Ecto neural progenitor cell (in vitro differentiated cells): ENCODE measurements around the gene HYPK.
"Not testable (repeated sequence)": the region's sequence is repeated elsewhere in the genome, so short reads cannot be mapped to it uniquely, and the experiment has no call there.

Source experiments
- DNase-seq: peaks from one replicate; pipeline ENCODE4 v3.0.0-alpha.2; 2018; ENCODE audit warnings: low spot score

The HYPK gene

GRCh38 chr15:43795997-43796396 lies 4.4 kb upstream of the HYPK start:
- no peak for DNase-seq

GRCh38 chr15:43796566-43796965 lies 3.8 kb upstream of the HYPK start:
- DNase-seq: no peak

- no peak for DNase-seq
Observed at GRCh38 chr15:43799209-43799944, 1.0 kb upstream of the HYPK start.

GRCh38 chr15:43799945-43800285 lies 484 bp upstream of the HYPK start, which contains the start of gene SERINC4:
Gene SERINC4, minus strand, starts transcription at chr15:43800220. Its CDS starts 234 bp downstream, at chr15:43799986.
- no peak for DNase-seq

GRCh38 chr15:43802676-43803075 lies 2.3 kb downstream of the HYPK start:
- DNase-seq: not testable (repeated sequence)

GRCh38 chr15:43808435-43808950 lies 8.1 kb downstream of the HYPK start:
- no peak for DNase-seq

GRCh38 chr15:43808960-43809678 lies 8.7 kb downstream of the HYPK start:
- no peak for DNase-seq

GRCh38 chr15:43815064-43815463 lies 14.7 kb downstream of the HYPK start:
- not testable (repeated sequence) for DNase-seq

- DNase-seq: no peak
Observed at GRCh38 chr15:43821505-43821904, 21.1 kb downstream of the HYPK start.

- peak; percentile 86 for DNase-seq
Observed at GRCh38 chr15:43824302-43825246, 24.2 kb downstream of the HYPK start, which contains the start of gene MFAP1. Gene MFAP1, minus strand, starts transcription at chr15:43824690. Its CDS starts 121 bp downstream, at chr15:43824569.

GRCh38 chr15:43825305-43825704 lies 24.9 kb downstream of the HYPK start:
- DNase-seq: not testable (repeated sequence)

- DNase-seq: no peak
Observed at GRCh38 chr15:43826029-43826507, 25.7 kb downstream of the HYPK start.

- peak; percentile 85 for DNase-seq
Observed at GRCh38 chr15:43826508-43827341, 26.3 kb downstream of the HYPK start, which contains the start of gene WDR76. Gene WDR76, plus strand, starts transcription at chr15:43827002. Its CDS starts 31 bp downstream, at chr15:43827033.

- DNase-seq: no peak
Observed at GRCh38 chr15:43828061-43828657, 27.8 kb downstream of the HYPK start.

GRCh38 chr15:43829951-43830540 lies 29.6 kb downstream of the HYPK start:
- not testable (repeated sequence) for DNase-seq

- DNase-seq: not testable (repeated sequence)
Observed at GRCh38 chr15:43830691-43831275, 30.4 kb downstream of the HYPK start.

GRCh38 chr15:43831519-43832052 lies 31.2 kb downstream of the HYPK start:
- DNase-seq: not testable (repeated sequence)

GRCh38 chr15:43832485-43832884 lies 32.1 kb downstream of the HYPK start:
- DNase-seq: not testable (repeated sequence)

GRCh38 chr15:43845421-43845820 lies 45.0 kb downstream of the HYPK start:
- no peak for DNase-seq
